A549 (cell line): Measurements from ENCODE around the gene NOS1AP. TPM values are rescaled to one million over a fixed set of nuclear protein-coding genes. Genes with fewer than 3 reads are reported as not detected.

ENCODE experiments used
- ATAC-seq, 2 experiments: fragments of 200-7000 bp in 1 of 2; fragments of >200 bp in 1 of 2; cut with Nextera tagmentation in 1 of 2; cut with Tn5 transposase in 1 of 2; 3 replicates each; pipeline versions ENCODE4 v1.8.0 to v1.9.1; 2018 to 2020; ENCODE audit warnings: mild to moderate bottlenecking in 1 of 2, moderate library complexity in 1 of 2
- CTCF ChIA-PET: fragments of 300-600 bp; sonication (Branson Sonifier 250); formaldehyde crosslinking; extraction: SDS; loops from one replicate; lab custom pipeline; 2021; ENCODE audit warnings: antibody characterized with exemption, inconsistent platforms; lab: Yijun Ruan, JAX
- POLR2A ChIA-PET: fragments of 350-600 bp; formaldehyde crosslinking; extraction: SDS; loops from one replicate; lab custom pipeline; 2021; ENCODE audit warnings: antibody characterized with exemption, inconsistent platforms; lab: Yijun Ruan, JAX
- DNase-seq, 2 experiments: peaks; one replicate each; pipeline versions ENCODE4 v3.0.0 to v3.0.0-alpha.2; 2011 to 2016; ENCODE audit warnings: low read depth in 1 of 2, low spot score in 1 of 2
- FAIRE-seq: peaks from 2 replicates; lab custom pipeline; 2011; peaks lifted over from hg19 to GRCh38; lab: Jason Lieb, UNC
- H3K27ac ChIP-seq, 2 experiments: fragments of >200 bp; sonication (Bioruptor Twin); formaldehyde crosslinking; 3 replicates each; pipeline ENCODE4 v1.5.1; 2016 to 2017
- H3K4me1 ChIP-seq: fragments of >200 bp; sonication (Bioruptor Twin); formaldehyde crosslinking; 3 replicates; pipeline ENCODE4 v1.6.1; 2016
- H3K4me2 ChIP-seq: fragments of >200 bp; sonication (Bioruptor Twin); formaldehyde crosslinking; 3 replicates; pipeline ENCODE4 v1.6.1; 2016
- H3K4me3 ChIP-seq: fragments of >200 bp; sonication (Bioruptor Twin); formaldehyde crosslinking; 3 replicates; pipeline ENCODE4 v1.5.1; 2016
- H3K9me3 ChIP-seq: fragments of >200 bp; sonication (Bioruptor Twin); formaldehyde crosslinking; 3 replicates; pipeline ENCODE4 v1.6.1; 2016
- BCL3 ChIP-seq: fragments of >200 bp; sonication (Bioruptor Twin); formaldehyde crosslinking; IDR thresholded peaks from 3 replicates; pipeline ENCODE4 v1.6.1; 2016
- CBX8 ChIP-seq: fragments of 200-600 bp; sonication (generic); IDR thresholded peaks from 2 replicates; pipeline ENCODE4 v1.6.1; 2016
- CHD2 ChIP-seq: fragments of 150-350 bp; IDR thresholded peaks from 2 replicates; pipeline ENCODE4 v1.6.1; 2014; ENCODE audit warnings: low read length; ENCODE audit not compliant: partially characterized antibody
- EHF ChIP-seq: fragments of 250-450 bp; sonication (Bioruptor Pico); IDR thresholded peaks from 2 replicates; pipeline ENCODE4 v1.5.0; 2020; ENCODE audit warnings: mild to moderate bottlenecking
- EHMT2 ChIP-seq: fragments of 200-600 bp; sonication (generic); IDR thresholded peaks from 2 replicates; pipeline ENCODE4 v1.6.1; 2016; ENCODE audit warnings: antibody characterized with exemption, low read depth, mild to moderate bottlenecking, moderate library complexity
- ESRRA ChIP-seq: fragments of 150-350 bp; IDR thresholded peaks from 2 replicates; pipeline ENCODE4 v1.6.1; 2014; ENCODE audit warnings: mild to moderate bottlenecking, low read length, borderline replicate concordance
- FOSB ChIP-seq: fragments of 250-450 bp; sonication (Bioruptor Pico); IDR thresholded peaks from 2 replicates; pipeline ENCODE4 v1.5.0; 2020; ENCODE audit warnings: mild to moderate bottlenecking, moderate library complexity
- HEYL ChIP-seq: fragments of 250-450 bp; sonication (Bioruptor Pico); IDR thresholded peaks from 2 replicates; pipeline ENCODE4 v1.8.0; 2021; ENCODE audit warnings: mild to moderate bottlenecking, moderate library complexity
- HOXA7 ChIP-seq: fragments of 250-450 bp; sonication (Bioruptor Pico); IDR thresholded peaks from 2 replicates; pipeline ENCODE4 v1.5.0; 2020; ENCODE audit warnings: mild to moderate bottlenecking, moderate library complexity
- HOXB13 ChIP-seq: fragments of 250-450 bp; sonication (Bioruptor Pico); IDR thresholded peaks from 2 replicates; pipeline ENCODE4 v1.5.0; 2020; ENCODE audit warnings: low read depth, mild to moderate bottlenecking, moderate library complexity
- KDM1A ChIP-seq: fragments of 200-600 bp; sonication (generic); IDR thresholded peaks from 2 replicates; pipeline ENCODE4 v1.6.1; 2016; ENCODE audit warnings: low read depth, mild to moderate bottlenecking
- KDM5A ChIP-seq: fragments of 200-600 bp; sonication (generic); IDR thresholded peaks from 2 replicates; pipeline ENCODE4 v1.6.1; 2016; ENCODE audit warnings: antibody characterized with exemption, mild to moderate bottlenecking
- MAFK ChIP-seq: fragments of 450-650 bp; IDR thresholded peaks from 2 replicates; pipeline ENCODE4 v1.6.1; 2014; ENCODE audit not compliant: partially characterized antibody
- NFE2L2 ChIP-seq: fragments of 150-350 bp; conservative IDR thresholded peaks from 2 replicates; pipeline ENCODE4 v1.6.1; 2014; ENCODE audit warnings: low read length
- NPAS2 ChIP-seq: fragments of 250-450 bp; sonication (Bioruptor Pico); IDR thresholded peaks from 2 replicates; pipeline ENCODE4 v1.8.0; 2022; ENCODE audit warnings: mild to moderate bottlenecking, moderate library complexity, borderline replicate concordance
- NR3C1 ChIP-seq: fragments of >200 bp; sonication (Bioruptor Twin); formaldehyde crosslinking; IDR thresholded peaks from 3 replicates; pipeline ENCODE4 v1.6.1; 2017
- PHF8 ChIP-seq: fragments of 200-600 bp; sonication (generic); IDR thresholded peaks from 2 replicates; pipeline ENCODE4 v1.6.1; 2016; ENCODE audit warnings: low read depth, mild to moderate bottlenecking, antibody characterized with exemption, moderate library complexity, borderline replicate concordance
- POLR2A ChIP-seq: IDR thresholded peaks from 2 replicates; pipeline ENCODE4 v1.6.1; 2012; ENCODE audit warnings: mild to moderate bottlenecking, low read length
- POLR2AphosphoS2 ChIP-seq: conservative IDR thresholded peaks from 2 replicates; pipeline ENCODE4 v1.6.1; 2012; ENCODE audit warnings: low read length, improper control_type of control experiment, inconsistent platforms
- RARB ChIP-seq: fragments of 250-450 bp; sonication (Bioruptor Pico); IDR thresholded peaks from 2 replicates; pipeline ENCODE4 v1.8.0; 2021; ENCODE audit warnings: mild to moderate bottlenecking, moderate library complexity
- RNF2 ChIP-seq: fragments of 200-600 bp; sonication (generic); IDR thresholded peaks from 2 replicates; pipeline ENCODE4 v1.6.1; 2016; ENCODE audit warnings: low read depth, mild to moderate bottlenecking, antibody characterized with exemption, moderate library complexity, borderline replicate concordance
- SMC3 ChIP-seq: fragments of >200 bp; sonication (Bioruptor Twin); formaldehyde crosslinking; IDR thresholded peaks from 3 replicates; pipeline ENCODE4 v1.6.1; 2018; ENCODE audit warnings: inconsistent platforms
- SREBF2 ChIP-seq: fragments of 450-650 bp; IDR thresholded peaks from 2 replicates; pipeline ENCODE4 v1.6.1; 2014; ENCODE audit warnings: mild to moderate bottlenecking, moderate library complexity
- TFCP2L1 ChIP-seq: fragments of 250-450 bp; sonication (Bioruptor Pico); IDR thresholded peaks from 2 replicates; pipeline ENCODE4 v1.5.0; 2021; ENCODE audit warnings: mild to moderate bottlenecking
- ZC3H11A ChIP-seq: fragments of 450-650 bp; IDR thresholded peaks from 2 replicates; pipeline ENCODE4 v1.6.1; 2014; ENCODE audit warnings: antibody characterized with exemption, mild to moderate bottlenecking
- ZFP36 ChIP-seq: fragments of 450-650 bp; IDR thresholded peaks from 2 replicates; pipeline ENCODE4 v1.6.1; 2014; ENCODE audit warnings: borderline replicate concordance; ENCODE audit not compliant: partially characterized antibody
- ZNF302 ChIP-seq: fragments of 250-450 bp; sonication (Bioruptor Pico); IDR thresholded peaks from 2 replicates; pipeline ENCODE4 v1.9.0; 2021; ENCODE audit warnings: inconsistent platforms, mild to moderate bottlenecking, moderate library complexity
- ZSCAN20 ChIP-seq: fragments of 250-450 bp; sonication (Bioruptor Pico); IDR thresholded peaks from 2 replicates; pipeline ENCODE4 v1.8.0; 2022; ENCODE audit warnings: mild to moderate bottlenecking, moderate library complexity
- WGBS: methylation state at CpG from one replicate; pipeline ENCODE4 v1.1.6; 2017; ENCODE audit errors: missing lambda C conversion rate; 5-methylcytosine and 5-hydroxymethylcytosine counted together
- polyA plus RNA-seq, 4 experiments: library from polyadenylated mRNA; depleted of rRNA in 3 of 4; stranded (reverse); fragments of >200 nt; fragmentation: RNase III in 1 of 4; extraction: RNeasy Plus Mini Kit Qiagen cat#74134 plus additional on column Dnase treatment in 1 of 4; gene quantifications; 2 replicates in 3 of 4; 3 replicates in 1 of 4; pipeline ENCODE4 v1.2.3, GENCODE V29; 2011 to 2017
- TF ChIP-seq, protein P1 (sequence below): IDR thresholded peaks from 2 replicates; pipeline ENCODE4 v1.6.1; 2012; ENCODE audit warnings: low read depth, borderline replicate concordance
- TF ChIP-seq, protein P2 (sequence below): fragments of 250-450 bp; sonication (Bioruptor Pico); IDR thresholded peaks from 2 replicates; pipeline ENCODE4 v1.5.0; 2020; ENCODE audit warnings: low read depth, mild to moderate bottlenecking, moderate library complexity

The NOS1AP gene
- polyA plus RNA-seq, 2 of the 4 experiments (the other 2 are of a cell fraction), result 0.17 to 0.25 TPM

DNA sequence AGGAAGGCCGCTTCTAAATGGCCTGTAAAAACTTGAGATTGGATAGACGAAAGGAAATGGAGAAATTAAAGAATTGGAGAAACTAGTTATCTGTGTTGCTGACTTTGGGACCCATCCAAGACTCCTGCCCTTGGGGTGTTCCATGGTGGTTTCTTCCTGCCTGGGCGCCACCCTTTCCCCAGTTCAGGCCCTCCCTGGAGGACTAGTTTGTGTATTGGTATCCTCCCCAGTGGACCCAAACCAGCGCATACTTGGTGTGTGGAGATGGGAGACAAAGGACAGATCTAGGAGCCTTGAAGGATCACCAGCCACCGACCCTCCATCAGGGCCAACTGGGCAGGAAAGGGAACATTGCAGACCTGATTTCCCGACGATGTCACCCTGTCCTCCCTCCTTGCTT lies 300.1 kb downstream of the NOS1AP start:
- no peak overlapping the region for H3K4me3 ChIP-seq
- no peaks in the 10 kb centered on the region for H3K9me3 ChIP-seq
- no peak for ATAC-seq
- FAIRE-seq, result no peak
- no peak for DNase-seq
- peaks cover 10% of the 10 kb centered on the region; the same call in 1 of the 3 replicates for H3K4me1 ChIP-seq
- no peak for TF ChIP-seq ZSCAN20 (CRISPR knock-in tag)
- TF ChIP-seq MAFK, result no peak
- TF ChIP-seq KDM1A, result no peak
- TF ChIP-seq NR3C1, result no peak
- TF ChIP-seq NPAS2, result no peak
- TF ChIP-seq EHMT2, result no peak
- no peak for TF ChIP-seq SREBF2
- TF ChIP-seq, protein P1, sequence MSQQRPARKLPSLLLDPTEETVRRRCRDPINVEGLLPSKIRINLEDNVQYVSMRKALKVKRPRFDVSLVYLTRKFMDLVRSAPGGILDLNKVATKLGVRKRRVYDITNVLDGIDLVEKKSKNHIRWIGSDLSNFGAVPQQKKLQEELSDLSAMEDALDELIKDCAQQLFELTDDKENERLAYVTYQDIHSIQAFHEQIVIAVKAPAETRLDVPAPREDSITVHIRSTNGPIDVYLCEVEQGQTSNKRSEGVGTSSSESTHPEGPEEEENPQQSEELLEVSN, result no peak
- no peak for TF ChIP-seq NFE2L2
- TF ChIP-seq HOXA7 (CRISPR knock-in tag), result no peak
- TF ChIP-seq ESRRA, result no peak
- TF ChIP-seq SMC3, result no peak
- TF ChIP-seq ZC3H11A, result no peak
- TF ChIP-seq ZNF302 (CRISPR knock-in tag), result no peak
- TF ChIP-seq, protein P2, sequence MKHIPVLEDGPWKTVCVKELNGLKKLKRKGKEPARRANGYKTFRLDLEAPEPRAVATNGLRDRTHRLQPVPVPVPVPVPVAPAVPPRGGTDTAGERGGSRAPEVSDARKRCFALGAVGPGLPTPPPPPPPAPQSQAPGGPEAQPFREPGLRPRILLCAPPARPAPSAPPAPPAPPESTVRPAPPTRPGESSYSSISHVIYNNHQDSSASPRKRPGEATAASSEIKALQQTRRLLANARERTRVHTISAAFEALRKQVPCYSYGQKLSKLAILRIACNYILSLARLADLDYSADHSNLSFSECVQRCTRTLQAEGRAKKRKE (CRISPR knock-in tag), result no peak
- TF ChIP-seq ZFP36, result no peak
- no peak for TF ChIP-seq RNF2
- no peak for TF ChIP-seq CHD2
- no peak for TF ChIP-seq POLR2A
- no peak for TF ChIP-seq HOXB13 (CRISPR knock-in tag)
- TF ChIP-seq, all 56 proteins: peak for 0
- Histone ChIP-seq H3K27ac (no peak overlapping the region), H3K4me2 (no peak overlapping the region)
- WGBS, result 78% methylated on average over 7 of the region's 7 CpGs
- CTCF ChIA-PET, result no interaction called here
- POLR2A ChIA-PET, result no interaction called here

DNA sequence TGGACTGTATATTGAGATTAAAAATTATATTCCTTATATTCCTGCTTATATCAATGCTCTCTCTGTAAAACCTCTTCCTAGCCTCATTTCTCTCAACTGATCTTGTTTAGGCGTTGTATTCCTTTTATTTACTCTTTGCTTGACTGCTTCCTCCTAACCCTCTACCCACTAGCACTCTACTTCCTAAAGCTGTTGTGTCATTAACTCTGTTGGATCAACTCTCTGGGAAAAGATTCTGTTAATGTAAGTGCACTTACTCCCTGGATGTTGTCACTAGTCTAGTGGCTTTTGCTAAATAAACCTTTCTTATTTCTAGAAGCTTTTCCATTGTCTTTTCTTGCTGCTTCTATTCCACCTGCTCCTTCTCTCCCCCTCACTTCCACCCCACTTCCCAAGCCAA lies 300.7 kb downstream of the NOS1AP start:
- no peak overlapping the region for H3K4me2 ChIP-seq
- no peak overlapping the region for H3K27ac ChIP-seq
- H3K9me3 ChIP-seq, result no peaks in the 10 kb centered on the region
- peaks cover 10% of the 10 kb centered on the region; the same call in 1 of the 3 replicates for H3K4me1 ChIP-seq
- WGBS, result 55% methylated on average over 1 of the region's 1 CpG
- TF ChIP-seq EHF (CRISPR knock-in tag) (no peak), NFE2L2 (no peak), ZSCAN20 (CRISPR knock-in tag) (no peak), TFCP2L1 (CRISPR knock-in tag) (no peak), SMC3 (no peak), RARB (CRISPR knock-in tag) (no peak), ESRRA (no peak), EHMT2 (no peak), BCL3 (no peak), RNF2 (no peak), CHD2 (no peak), CBX8 (no peak), FOSB (CRISPR knock-in tag) (no peak), POLR2AphosphoS2 (no peak), HEYL (CRISPR knock-in tag) (no peak), KDM5A (no peak), PHF8 (no peak), SREBF2 (no peak)
- TF ChIP-seq, protein P1, result no peak
- POLR2A ChIA-PET, result no interaction called here
- FAIRE-seq, result no peak
- H3K4me3 ChIP-seq, result no peak overlapping the region
- ATAC-seq, result no peak
- no peak for DNase-seq
- CTCF ChIA-PET, result interaction anchor here (1.0 kb wide), 1 partner anchor 22 kb away, joined by 4 read pairs; no protein-coding TSS in a partner anchor
